Kidney epithelial cell (primary cell): ENCODE measurements around the gene LGALS7. TPM values are rescaled to one million over a fixed set of nuclear protein-coding genes. Genes with fewer than 3 reads are reported as not detected.

Experiments
- DNase-seq: peaks from one replicate; pipeline ENCODE4 v3.0.0-alpha.2; 2010; ENCODE audit warnings: low read depth
- H3K27me3 ChIP-seq: 2 replicates; pipeline ENCODE4 v1.6.0; 2011; ENCODE audit warnings: low read length; ENCODE audit not compliant: control insufficient read depth, insufficient read depth
- H3K36me3 ChIP-seq: 2 replicates; pipeline ENCODE4 v1.5.1; 2011; ENCODE audit warnings: low read length; ENCODE audit not compliant: control insufficient read depth, insufficient read depth
- H3K4me3 ChIP-seq: 2 replicates; pipeline ENCODE4 v1.5.1; 2011; ENCODE audit warnings: low read depth, mild to moderate bottlenecking, control low read depth, low read length
- total RNA-seq: library from RNA; depleted of rRNA; stranded (reverse); fragments of >200 nt; gene quantifications from 2 replicates; pipeline ENCODE4 v1.2.3, GENCODE V29; 2015
- TF ChIP-seq, protein P1 (sequence below): IDR thresholded peaks from 2 replicates; pipeline ENCODE4 v1.5.1; 2011; ENCODE audit warnings: mild to moderate bottlenecking, moderate library complexity, low read length, control low read depth, inconsistent platforms; ENCODE audit not compliant: insufficient read depth, poor library complexity, severe bottlenecking

The LGALS7 gene
- total RNA-seq, 1 donor from 2014 or later = not detected

DNA sequence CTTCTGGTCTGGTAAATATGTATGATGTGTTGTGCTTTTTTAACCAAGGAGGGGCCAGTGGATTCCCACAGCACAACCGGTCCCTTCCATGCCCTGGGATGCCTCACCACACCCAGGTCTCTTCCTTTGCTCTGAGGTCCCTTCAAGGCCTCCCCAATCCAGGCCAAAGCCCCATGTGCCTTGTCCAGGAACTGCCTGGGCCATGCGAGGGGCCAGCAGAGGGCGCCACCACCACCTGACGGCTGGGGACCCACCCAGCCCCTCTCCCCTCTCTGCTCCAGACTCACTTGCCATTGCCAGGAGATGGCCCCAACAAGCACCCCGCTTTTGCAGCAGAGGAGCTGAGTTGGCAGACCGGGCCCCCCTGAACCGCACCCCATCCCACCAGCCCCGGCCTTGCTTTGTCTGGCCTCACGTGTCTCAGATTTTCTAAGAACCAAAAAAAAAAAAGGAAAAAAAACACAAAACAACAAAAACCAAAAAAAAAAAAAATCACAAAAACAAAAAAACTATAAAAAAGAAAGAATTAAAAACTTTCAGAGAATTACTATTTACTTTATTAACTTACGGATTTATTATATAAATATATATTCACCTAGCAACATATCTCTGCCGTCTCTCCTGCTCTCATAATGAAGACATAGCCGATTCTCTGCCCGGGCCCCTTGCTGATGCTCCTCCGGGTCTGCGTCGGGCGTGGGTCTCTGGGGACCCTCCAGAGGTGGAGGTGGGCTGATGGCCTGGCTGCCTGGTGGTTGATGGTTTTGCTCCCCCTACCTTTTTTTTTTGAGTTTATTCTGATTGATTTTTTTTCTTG, 43.5 kb downstream of the LGALS7 start:
- H3K4me3 ChIP-seq = no peak overlapping the region
- peaks cover 11% of the 10 kb centered on the region for H3K36me3 ChIP-seq
- no peak for DNase-seq
- TF ChIP-seq, protein P1, sequence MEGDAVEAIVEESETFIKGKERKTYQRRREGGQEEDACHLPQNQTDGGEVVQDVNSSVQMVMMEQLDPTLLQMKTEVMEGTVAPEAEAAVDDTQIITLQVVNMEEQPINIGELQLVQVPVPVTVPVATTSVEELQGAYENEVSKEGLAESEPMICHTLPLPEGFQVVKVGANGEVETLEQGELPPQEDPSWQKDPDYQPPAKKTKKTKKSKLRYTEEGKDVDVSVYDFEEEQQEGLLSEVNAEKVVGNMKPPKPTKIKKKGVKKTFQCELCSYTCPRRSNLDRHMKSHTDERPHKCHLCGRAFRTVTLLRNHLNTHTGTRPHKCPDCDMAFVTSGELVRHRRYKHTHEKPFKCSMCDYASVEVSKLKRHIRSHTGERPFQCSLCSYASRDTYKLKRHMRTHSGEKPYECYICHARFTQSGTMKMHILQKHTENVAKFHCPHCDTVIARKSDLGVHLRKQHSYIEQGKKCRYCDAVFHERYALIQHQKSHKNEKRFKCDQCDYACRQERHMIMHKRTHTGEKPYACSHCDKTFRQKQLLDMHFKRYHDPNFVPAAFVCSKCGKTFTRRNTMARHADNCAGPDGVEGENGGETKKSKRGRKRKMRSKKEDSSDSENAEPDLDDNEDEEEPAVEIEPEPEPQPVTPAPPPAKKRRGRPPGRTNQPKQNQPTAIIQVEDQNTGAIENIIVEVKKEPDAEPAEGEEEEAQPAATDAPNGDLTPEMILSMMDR = peak; percentile 92
- no peaks in the 10 kb centered on the region for H3K27me3 ChIP-seq

GRCh38 chr19:38728752-38729541, 44.4 kb downstream of the LGALS7 start:
- peaks cover 13% of the 10 kb centered on the region for H3K36me3 ChIP-seq
- no peak overlapping the region for H3K4me3 ChIP-seq
- TF ChIP-seq, protein P1 = no peak
- H3K27me3 ChIP-seq = no peaks in the 10 kb centered on the region
- no peak for DNase-seq

- Histone ChIP-seq H3K27me3 (no peaks in the 10 kb centered on the region), H3K36me3 (peaks cover 13% of the 10 kb centered on the region), H3K4me3 (no peak overlapping the region)
- TF ChIP-seq, protein P1 = no peak
- no peak for DNase-seq
Measured at GRCh38 chr19:38727868-38728660, 45.3 kb downstream of the LGALS7 start.

DNA sequence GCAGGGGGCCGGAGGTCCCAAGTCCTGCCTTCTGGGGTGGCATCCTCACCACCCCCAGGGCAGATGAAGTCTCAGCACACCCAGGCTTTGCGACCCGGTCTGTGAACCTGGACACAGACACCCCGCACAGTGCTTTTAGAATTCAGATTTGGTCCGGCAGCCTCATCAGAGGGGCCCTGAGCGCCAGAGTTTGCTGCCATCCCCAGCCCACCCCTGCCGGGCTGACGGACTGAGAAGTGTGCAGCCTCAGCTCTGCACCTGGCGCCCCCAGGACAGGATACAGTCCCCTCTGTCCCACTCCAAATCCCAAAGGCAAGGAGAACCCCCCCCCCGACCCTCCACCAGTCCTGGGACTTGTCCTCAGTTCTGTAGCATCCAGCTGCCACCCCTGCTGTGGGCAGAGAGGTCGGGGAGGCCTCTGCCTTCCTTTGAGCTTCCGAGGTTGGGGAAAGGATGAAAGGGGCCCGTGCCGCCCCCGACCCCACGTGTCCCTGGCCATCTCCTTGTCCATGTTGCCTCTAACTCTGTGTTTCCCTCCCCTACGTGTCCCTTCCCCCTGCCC, 45.9 kb downstream of the LGALS7 start:
- no peaks in the 10 kb centered on the region for H3K27me3 ChIP-seq
- H3K4me3 ChIP-seq = no peak overlapping the region
- H3K36me3 ChIP-seq = peaks cover 13% of the 10 kb centered on the region
- TF ChIP-seq, protein P1 = no peak
- no peak for DNase-seq

DNA sequence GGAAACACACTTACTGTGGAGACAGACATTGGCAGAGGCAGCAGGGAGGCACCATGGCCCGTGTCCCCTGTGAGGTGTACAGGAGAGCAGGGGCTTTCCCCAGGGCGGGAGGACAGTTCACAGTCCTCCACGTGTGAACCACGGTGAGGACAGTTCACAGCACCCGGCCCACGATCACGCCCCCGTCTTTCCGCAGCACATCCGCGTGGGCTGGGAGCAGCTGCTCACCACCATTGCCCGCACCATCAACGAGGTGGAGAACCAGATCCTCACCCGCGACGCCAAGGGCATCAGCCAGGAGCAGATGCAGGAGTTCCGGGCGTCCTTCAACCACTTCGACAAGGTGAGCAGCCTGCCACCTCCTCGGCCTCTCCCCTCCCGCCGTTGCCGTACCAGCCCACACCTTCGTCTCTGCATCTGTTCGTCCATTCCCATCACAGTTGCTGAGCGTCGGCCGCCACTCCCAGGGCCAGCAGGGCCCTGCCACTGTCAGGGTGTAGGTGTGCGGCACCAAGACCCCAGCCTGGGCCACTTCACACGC, 46.5 kb downstream of the LGALS7 start:
- H3K36me3 ChIP-seq = peaks cover 13% of the 10 kb centered on the region
- no peak overlapping the region for H3K4me3 ChIP-seq
- DNase-seq = no peak
- TF ChIP-seq, protein P1 = no peak
- H3K27me3 ChIP-seq = no peaks in the 10 kb centered on the region
